Stimulated activated naive CD4-positive, alpha-beta T cell (primary cell): ENCODE measurements around the gene EPHA3.

Source experiments
- DNase-seq, 6 experiments: peaks; one replicate each; lab custom pipeline; 2025; lab: John Stamatoyannopoulos, UW

EPHA3 gene

DNA sequence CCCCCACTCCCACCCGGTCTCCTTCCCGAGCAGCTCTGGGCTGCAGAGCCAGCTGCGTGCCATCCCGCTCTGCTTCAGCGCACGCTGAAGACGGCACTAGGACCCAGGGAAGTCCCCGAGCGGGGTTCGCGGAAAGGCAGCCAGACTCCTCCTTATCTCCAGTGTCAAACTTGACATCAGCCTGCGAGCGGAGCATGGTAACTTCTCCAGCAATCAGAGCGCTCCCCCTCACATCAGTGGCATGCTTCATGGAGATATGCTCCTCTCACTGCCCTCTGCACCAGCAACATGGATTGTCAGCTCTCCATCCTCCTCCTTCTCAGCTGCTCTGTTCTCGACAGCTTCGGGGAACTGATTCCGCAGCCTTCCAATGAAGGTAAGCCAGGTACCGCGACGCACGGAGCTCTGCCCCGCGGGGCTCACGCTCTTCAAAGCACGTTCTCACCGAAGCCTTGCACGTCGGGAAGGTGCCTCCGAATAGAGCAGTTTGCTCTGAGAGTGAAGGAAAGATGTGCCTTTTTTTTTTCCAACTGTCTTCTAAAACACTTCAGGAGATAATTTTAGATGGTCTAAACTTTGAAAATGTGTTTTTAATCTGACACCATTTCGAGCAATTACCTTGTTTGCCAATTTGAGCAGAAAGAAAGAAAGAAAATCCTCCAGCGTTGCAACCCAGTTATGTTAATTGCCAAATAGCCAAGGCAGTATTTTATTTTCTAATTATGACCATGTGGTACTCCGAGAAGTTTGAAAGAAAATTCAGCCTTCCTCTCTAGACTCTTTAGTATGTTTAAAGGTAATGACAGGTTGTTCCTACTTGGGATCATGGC, at the start of gene EPHA3:
EPHA3 (plus strand) TSS at position 161 of the 830 bp plus-strand sequence; CDS start at position 289, 128 bp downstream.
- peak in 5 of 6 experiments; percentile 2 to 34 (median 22) for DNase-seq

DNA sequence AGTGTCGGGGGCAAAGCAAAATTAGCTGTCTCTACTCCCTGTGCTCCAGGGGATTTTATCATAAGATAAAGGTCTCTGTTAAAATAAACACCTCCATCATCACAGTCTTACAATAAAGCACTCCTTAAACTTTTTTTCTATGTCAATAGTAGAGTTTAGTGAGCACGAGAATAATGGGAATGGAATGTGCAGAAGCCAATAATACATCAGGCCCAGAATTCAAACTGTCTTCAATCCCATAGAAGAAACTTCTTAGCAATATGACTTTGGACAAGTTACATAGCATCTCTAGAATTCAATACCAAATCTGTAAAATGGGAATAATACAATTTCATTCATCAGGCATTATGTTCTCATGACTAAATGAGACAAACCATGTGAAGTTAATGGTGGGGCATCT, 49.0 kb upstream of the EPHA3 start:
- no peak for DNase-seq

GRCh38 chr3:89059211-89059925, 48.1 kb upstream of the EPHA3 start:
- no peak for DNase-seq

DNA sequence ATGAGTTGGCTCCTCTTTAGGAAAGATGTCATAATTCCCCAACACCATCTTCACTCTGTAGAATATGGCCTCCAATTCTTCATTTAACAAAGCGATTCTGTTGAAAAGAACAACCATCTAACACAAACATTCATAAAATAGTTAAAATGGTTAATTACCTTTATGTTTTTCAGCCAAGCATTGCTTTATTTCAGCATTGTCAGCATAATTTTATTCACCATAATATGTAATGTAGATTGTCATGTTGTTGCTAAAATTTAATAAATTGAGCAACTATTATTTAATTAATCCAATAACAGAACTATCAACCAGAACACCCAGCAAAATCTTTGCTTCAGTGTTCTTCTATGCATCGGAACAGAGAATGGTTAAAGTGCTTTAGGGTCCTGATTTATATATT, 46.2 kb upstream of the EPHA3 start:
- no peak for DNase-seq

DNA sequence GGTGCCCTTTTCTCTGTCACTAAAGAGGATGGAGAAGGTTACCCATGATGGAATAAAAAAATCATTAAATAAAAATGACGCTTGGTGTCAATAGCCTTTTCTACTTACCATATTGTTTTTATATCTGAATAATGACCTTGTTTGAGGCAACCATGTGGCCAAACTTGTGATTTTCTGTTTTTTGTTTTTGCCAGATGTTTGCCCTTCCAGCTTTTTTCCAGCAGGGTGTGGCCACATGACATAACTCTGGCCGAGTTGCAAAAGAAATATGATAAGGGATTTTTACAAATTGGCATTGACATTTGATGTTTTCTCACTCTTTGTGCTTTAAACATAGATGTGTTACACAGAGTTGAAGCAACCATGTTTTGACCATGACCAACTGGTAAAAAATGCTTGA, 39.7 kb upstream of the EPHA3 start:
- no peak for DNase-seq

DNA sequence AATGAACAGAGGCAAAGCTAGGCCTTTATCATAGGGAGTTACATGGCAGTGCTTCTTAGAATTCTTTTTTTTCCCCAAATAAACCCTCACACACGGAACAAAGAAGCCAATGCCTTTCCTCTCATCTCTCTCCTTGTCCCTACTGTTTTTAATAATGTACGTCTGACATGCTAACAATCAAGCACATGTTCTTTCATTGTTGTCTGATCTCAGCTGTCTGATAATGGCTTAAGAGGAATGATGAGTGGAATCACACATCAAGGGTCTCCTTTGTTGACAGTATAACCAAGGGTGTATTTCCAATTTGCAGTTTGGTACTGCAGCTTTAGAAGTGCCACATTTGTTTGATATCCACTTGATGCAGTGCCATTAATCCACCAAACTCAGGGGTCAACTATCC, 34.8 kb upstream of the EPHA3 start:
- DNase-seq, result no peak

- DNase-seq, result no peak
Measured at GRCh38 chr3:89079944-89080343, 27.5 kb upstream of the EPHA3 start.

DNA sequence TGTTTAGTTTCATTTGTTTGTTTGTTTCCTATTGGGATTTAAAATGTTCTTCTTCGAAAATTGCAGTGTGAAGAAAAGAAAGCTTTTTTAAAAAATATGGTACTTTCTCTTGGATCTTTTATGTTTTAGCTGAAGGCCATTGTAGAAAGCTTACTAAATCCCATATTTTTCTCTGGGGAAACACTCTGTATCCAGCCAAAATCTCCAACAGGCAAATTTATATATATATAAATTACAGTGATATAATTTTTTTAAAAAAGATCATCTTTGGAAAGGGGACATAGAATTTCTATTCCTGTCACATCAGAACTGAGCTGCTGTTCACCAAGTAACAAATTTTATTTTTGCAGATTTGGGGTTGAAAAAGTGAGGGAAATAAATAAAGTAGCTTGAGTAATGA, 19.6 kb upstream of the EPHA3 start:
- no peak for DNase-seq

GRCh38 chr3:89098173-89098572, 9.2 kb upstream of the EPHA3 start:
- no peak for DNase-seq

- peak in 1 of 6 experiments; percentile 23 for DNase-seq
Measured at GRCh38 chr3:89098964-89099585, 8.3 kb upstream of the EPHA3 start.

DNA sequence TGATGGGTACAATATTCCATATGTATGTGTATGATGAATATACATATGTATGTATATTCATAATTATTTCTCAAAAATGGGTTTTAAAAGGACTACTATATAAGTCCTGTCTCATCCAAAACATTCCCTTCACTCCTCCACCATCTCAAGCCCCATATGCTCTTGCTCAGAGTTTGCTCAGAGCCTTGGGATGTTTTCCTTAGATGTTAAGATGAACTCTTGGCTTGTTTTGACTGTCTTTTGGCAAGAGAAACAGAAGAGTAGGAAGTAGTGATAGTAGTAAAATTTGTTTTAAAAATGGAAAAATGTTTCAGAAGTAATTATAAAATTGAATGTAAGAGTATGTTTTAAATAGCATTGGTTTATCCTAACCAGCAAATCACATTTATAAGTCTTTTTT, 6.2 kb upstream of the EPHA3 start:
- no peak for DNase-seq

DNA sequence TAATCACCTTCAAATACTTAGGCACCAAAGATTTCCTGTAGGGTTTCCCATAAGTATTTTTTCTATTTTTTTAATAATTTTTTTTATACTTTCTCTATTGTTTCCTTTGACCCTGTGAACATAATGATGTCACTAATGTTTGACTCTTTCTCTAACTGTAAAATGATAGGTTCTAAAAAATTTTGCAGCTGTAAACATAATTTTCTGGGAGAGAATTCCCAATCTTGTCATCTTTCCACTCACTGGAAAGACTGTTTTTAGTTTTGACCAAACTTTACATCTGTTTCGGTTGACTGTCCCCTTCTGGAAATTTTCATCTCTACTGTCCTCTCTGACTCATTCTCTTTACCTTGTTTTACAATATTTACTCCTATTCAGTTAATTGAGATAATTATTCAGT, 5.5 kb upstream of the EPHA3 start:
- no peak for DNase-seq

DNA sequence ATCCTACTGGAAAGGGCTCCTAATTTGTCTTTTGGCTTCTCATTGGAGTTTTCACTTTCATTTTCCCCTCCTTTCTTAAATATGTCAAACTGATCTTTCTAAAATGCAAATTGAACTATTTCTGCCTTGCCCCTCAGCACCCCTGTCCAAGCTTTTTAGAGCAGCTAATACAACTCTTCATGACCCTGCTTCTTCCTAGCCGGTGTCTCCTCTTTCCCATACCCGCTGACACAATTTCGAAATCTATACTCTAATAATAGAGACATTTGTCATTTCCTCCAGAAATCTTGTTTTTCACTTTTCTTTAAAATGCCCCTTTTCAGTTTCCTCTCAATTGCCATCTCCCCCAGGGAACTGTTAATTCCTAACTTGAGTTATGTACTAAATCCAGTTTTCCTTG, 2.9 kb upstream of the EPHA3 start:
- no peak for DNase-seq

GRCh38 chr3:89105503-89105902, 1.9 kb upstream of the EPHA3 start:
- DNase-seq, result no peak

GRCh38 chr3:89108291-89108550, 800 bp downstream of the EPHA3 start:
- no peak for DNase-seq

GRCh38 chr3:89113344-89113743, 5.9 kb downstream of the EPHA3 start:
- DNase-seq, result no peak

- DNase-seq, result peak in 1 of 6 experiments; percentile 11
Measured at GRCh38 chr3:89113893-89114840, 6.7 kb downstream of the EPHA3 start.

DNA sequence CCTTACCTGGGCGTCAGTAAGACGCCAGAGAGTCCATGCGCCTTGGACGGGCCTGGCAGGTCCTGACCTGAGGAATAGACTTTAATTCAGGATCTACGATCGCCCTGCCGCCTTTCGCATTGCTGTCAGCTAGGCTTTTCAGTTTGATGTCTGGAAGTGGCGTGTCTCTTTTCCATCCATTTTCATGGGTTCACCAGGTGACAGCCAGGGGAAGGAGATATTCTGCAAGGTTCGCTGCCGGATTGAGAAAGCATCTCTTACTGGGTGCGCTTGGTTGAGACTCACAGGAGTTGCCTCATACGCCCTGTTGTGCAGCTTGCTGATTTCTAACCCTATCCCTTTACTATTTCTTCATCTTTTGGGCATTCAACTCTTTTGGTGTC, 7.4 kb downstream of the EPHA3 start:
- DNase-seq, result peak in 1 of 6 experiments; percentile 2

GRCh38 chr3:89116476-89116875, 9.1 kb downstream of the EPHA3 start:
- DNase-seq, result no peak

DNA sequence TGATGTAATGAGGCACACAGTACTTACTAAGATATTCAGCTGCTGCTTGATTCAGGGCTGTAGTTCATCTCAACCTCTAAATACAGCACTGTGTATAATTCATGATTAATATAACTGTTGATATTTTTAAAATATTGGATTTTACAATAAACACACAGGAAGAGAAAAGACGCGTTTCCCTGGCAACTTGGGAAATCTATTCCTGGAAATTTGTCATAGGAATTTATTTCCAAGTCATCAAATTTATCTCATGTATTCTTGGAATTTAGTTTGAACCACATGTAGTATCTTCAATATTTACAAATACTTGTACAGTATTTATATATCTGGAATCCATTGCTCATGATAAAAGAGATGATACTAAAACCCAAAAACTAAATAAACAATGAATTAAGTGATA, 30.6 kb downstream of the EPHA3 start:
- no peak for DNase-seq

DNA sequence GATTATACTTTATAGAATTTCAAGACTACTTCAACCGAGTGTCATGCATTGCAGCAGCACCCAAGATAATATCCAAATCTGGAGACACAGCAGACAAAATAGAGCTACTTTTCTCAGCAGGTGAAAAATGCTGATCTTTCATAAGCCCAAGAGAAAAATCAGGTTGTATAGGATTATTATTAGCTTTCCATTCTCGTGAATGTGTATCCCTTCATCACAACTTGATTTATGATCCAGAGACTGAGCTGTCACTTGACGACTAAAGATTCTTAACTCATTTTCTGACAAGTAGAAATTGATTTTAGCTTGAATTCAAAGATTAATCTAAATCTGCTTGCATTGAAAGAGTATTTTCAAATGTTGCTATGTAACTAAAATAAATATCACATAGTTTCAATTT, 32.4 kb downstream of the EPHA3 start:
- DNase-seq, result no peak

DNA sequence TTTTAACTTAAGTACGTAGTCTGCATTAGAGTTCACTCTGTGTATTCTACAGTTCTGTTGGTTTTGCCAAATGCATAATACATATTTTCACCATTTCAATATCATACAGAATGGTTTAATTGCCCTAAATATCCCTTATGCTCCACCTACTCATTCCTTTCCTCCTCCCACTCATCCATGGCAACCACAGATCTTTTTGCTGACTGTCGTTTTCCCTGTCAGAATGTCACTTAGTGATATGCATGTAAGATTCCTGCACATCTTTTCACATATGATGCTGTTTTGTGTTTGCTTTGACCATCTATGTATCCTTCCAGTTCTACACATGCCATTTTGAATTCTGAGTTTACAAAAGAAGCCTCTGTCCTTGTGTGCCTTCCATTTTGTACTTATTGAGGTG, 36.7 kb downstream of the EPHA3 start:
- DNase-seq, result no peak
